HG02884 (cell line): ENCODE data around the gene GPC2.
"Not testable (repeated sequence)": the region's sequence is repeated elsewhere in the genome, so short reads cannot be mapped to it uniquely, and the experiment has no call there.

Source experiments
- ATAC-seq: cut with Tn5 transposase; IDR thresholded peaks from one replicate; pipeline ENCODE4 v1.9.1; 2021; ENCODE audit warnings: mild to moderate bottlenecking, moderate library complexity; ENCODE audit not compliant: unreplicated experiment

Gene GPC2

GRCh38 chr7:100177045-100178001 is at the start of gene GPC2, which contains the start of gene STAG3:
TSS of gene GPC2 (minus strand) at chr7:100177381. CDS start at chr7:100177199, 182 bp downstream.
TSS of gene STAG3 (plus strand) at chr7:100177918. CDS start at chr7:100180557, 2,639 bp downstream.
- ATAC-seq, result peak; percentile 86

- not testable (repeated sequence) for ATAC-seq
Observed at GRCh38 chr7:100224891-100225290, 47.7 kb upstream of the GPC2 start.

GRCh38 chr7:100223376-100223927 is 46.3 kb upstream of the GPC2 start:
- ATAC-seq, result not testable (repeated sequence)

GRCh38 chr7:100222445-100223132 is 45.4 kb upstream of the GPC2 start:
- ATAC-seq, result no peak

GRCh38 chr7:100221767-100222444 is 44.7 kb upstream of the GPC2 start:
- ATAC-seq, result no peak

- ATAC-seq, result no peak
Observed at GRCh38 chr7:100221231-100221718, 44.1 kb upstream of the GPC2 start.

GRCh38 chr7:100220586-100221230 is 43.5 kb upstream of the GPC2 start:
- no peak for ATAC-seq

GRCh38 chr7:100219801-100220585 is 42.8 kb upstream of the GPC2 start, which contains the start of gene PVRIG:
TSS of gene PVRIG (plus strand) at chr7:100219949. CDS start at chr7:100219971, 22 bp downstream.
- not testable (repeated sequence) for ATAC-seq

GRCh38 chr7:100219271-100219737 is 42.1 kb upstream of the GPC2 start:
- no peak for ATAC-seq

- ATAC-seq, result not testable (repeated sequence)
Observed at GRCh38 chr7:100217934-100218333, 40.8 kb upstream of the GPC2 start.

- ATAC-seq, result no peak
Observed at GRCh38 chr7:100215895-100216294, 38.7 kb upstream of the GPC2 start.

GRCh38 chr7:100214356-100214755 is 37.2 kb upstream of the GPC2 start:
- not testable (repeated sequence) for ATAC-seq

GRCh38 chr7:100213672-100214071 is 36.5 kb upstream of the GPC2 start:
- no peak for ATAC-seq

GRCh38 chr7:100212631-100213286 is 35.6 kb upstream of the GPC2 start:
- ATAC-seq, result no peak

- ATAC-seq, result no peak
Observed at GRCh38 chr7:100211342-100211780, 34.2 kb upstream of the GPC2 start.

GRCh38 chr7:100210805-100211204 is 33.6 kb upstream of the GPC2 start:
- ATAC-seq, result no peak

GRCh38 chr7:100209493-100209892 is 32.3 kb upstream of the GPC2 start:
- ATAC-seq, result no peak

- ATAC-seq, result peak; percentile 70
Observed at GRCh38 chr7:100208911-100209408, 31.8 kb upstream of the GPC2 start.
